Hypothalamus (tissue), 51 donors: Measurements from ENCODE around the gene COX17.
"Not testable (repeated sequence)": the region's sequence is repeated elsewhere in the genome, so short reads cannot be mapped to it uniquely, and the experiment has no call there.

Source experiments
- DNase-seq, 51 donors: peaks; one replicate each; lab custom pipeline; 2025; lab: John Stamatoyannopoulos, UW

COX17 gene

GRCh38 chr3:119676771-119677640 is at the start of gene COX17:
TSS of gene COX17 (minus strand) at chr3:119677406. CDS start at chr3:119677310, 96 bp downstream.
- peak; percentile 51 to 96 (median 87) for DNase-seq

- DNase-seq: no peak
Measured at GRCh38 chr3:119726909-119727308, 49.7 kb upstream of the COX17 start.

- DNase-seq: no peak
Measured at GRCh38 chr3:119723022-119723421, 45.8 kb upstream of the COX17 start.

GRCh38 chr3:119717520-119717919 is 40.3 kb upstream of the COX17 start:
- DNase-seq: no peak

GRCh38 chr3:119716998-119717397 is 39.8 kb upstream of the COX17 start:
- DNase-seq: no peak

GRCh38 chr3:119715105-119715504 is 37.9 kb upstream of the COX17 start:
- DNase-seq: no peak

GRCh38 chr3:119703820-119704531 is 26.8 kb upstream of the COX17 start:
- no peak for DNase-seq

GRCh38 chr3:119702530-119703527 is 25.6 kb upstream of the COX17 start, which contains the start of gene CFAP91:
TSS of gene CFAP91 (plus strand) at chr3:119703022. CDS start at chr3:119703099, 77 bp downstream.
- peak; percentile 29 to 97 (median 88) for DNase-seq

- no peak for DNase-seq
Measured at GRCh38 chr3:119700920-119701734, 23.9 kb upstream of the COX17 start.

- peak in 2 of 51 donors; percentile 0 to 6 for DNase-seq
Measured at GRCh38 chr3:119700269-119700919, 23.2 kb upstream of the COX17 start.

- no peak for DNase-seq
Measured at GRCh38 chr3:119697394-119697793, 20.2 kb upstream of the COX17 start.

GRCh38 chr3:119695480-119695879 is 18.3 kb upstream of the COX17 start:
- DNase-seq: no peak

- no peak for DNase-seq
Measured at GRCh38 chr3:119690043-119690656, 12.9 kb upstream of the COX17 start.

- no peak for DNase-seq
Measured at GRCh38 chr3:119683421-119683820, 6.2 kb upstream of the COX17 start.

- peak in 1 of 51 donors; percentile 6 for DNase-seq
Measured at GRCh38 chr3:119681279-119681678, 4.1 kb upstream of the COX17 start.

GRCh38 chr3:119679874-119680273 is 2.7 kb upstream of the COX17 start:
- DNase-seq: no peak

- not testable (repeated sequence) for DNase-seq
Measured at GRCh38 chr3:119678209-119678608, 1.0 kb upstream of the COX17 start.

- no peak for DNase-seq
Measured at GRCh38 chr3:119677641-119677934, 382 bp upstream of the COX17 start.

- no peak for DNase-seq
Measured at GRCh38 chr3:119676020-119676419, 1.2 kb downstream of the COX17 start.
